GM18519 (cell line): ENCODE results near the gene MTMR10.

ENCODE experiments used
- ATAC-seq: cut with Tn5 transposase; IDR thresholded peaks from one replicate; pipeline ENCODE4 v1.9.1; 2021; ENCODE audit warnings: mild to moderate bottlenecking, moderate library complexity; ENCODE audit not compliant: unreplicated experiment, low FRiP score

MTMR10 gene, protein sequence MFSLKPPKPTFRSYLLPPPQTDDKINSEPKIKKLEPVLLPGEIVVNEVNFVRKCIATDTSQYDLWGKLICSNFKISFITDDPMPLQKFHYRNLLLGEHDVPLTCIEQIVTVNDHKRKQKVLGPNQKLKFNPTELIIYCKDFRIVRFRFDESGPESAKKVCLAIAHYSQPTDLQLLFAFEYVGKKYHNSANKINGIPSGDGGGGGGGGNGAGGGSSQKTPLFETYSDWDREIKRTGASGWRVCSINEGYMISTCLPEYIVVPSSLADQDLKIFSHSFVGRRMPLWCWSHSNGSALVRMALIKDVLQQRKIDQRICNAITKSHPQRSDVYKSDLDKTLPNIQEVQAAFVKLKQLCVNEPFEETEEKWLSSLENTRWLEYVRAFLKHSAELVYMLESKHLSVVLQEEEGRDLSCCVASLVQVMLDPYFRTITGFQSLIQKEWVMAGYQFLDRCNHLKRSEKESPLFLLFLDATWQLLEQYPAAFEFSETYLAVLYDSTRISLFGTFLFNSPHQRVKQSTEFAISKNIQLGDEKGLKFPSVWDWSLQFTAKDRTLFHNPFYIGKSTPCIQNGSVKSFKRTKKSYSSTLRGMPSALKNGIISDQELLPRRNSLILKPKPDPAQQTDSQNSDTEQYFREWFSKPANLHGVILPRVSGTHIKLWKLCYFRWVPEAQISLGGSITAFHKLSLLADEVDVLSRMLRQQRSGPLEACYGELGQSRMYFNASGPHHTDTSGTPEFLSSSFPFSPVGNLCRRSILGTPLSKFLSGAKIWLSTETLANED

DNA sequence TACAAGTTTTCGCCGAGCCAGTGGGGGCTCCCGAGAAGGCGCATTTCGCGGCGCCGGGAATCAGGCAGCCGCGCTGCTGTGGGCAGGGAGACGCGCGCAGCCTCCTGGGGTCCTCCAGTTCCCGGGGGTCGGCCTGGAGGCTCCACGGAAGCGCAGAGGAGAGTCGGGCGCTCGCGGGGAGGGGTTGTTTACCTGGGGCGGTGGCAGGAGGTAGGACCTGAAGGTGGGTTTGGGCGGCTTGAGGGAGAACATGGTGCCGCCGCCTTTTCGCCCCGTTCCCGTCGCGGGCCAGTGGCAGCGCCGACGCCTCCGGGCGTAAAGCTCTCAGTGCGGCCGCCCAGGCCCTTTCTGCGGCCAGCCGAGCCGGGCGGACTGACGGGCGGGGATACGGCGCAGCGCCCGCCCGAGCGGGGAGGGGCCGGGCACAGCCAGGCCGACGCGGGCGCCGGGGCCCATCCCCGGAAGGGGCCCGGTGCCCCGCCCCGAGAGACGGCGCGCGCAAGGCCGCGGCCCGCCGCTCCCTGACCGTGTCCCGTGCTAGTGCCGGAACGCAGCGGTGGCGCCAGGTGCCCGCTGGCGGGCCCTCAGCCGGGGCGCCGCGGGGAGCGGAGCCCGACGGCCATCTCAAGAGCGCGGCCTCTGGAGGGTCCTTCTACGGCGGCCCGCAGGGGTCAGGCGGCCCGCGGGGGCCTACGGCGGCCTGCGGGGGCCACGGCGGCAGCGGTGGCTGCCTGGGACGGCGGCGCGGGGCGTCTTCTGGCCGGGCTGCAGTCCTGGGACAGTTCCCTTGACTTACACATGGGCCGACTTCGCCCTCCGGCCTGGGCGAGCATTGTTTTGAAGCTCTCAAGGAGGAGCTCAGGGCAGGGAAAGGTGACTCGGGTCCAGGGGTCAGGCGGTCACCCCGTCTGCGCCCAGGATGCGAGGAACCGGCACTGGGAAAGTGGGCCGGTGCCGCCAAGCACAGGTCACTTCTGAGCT lies at the start of gene MTMR10:
Gene MTMR10 (minus strand): TSS at position 374 of the 981 bp plus-strand sequence. CDS start 122 bp downstream, at position 252.
- ATAC-seq = peak; percentile 77

DNA sequence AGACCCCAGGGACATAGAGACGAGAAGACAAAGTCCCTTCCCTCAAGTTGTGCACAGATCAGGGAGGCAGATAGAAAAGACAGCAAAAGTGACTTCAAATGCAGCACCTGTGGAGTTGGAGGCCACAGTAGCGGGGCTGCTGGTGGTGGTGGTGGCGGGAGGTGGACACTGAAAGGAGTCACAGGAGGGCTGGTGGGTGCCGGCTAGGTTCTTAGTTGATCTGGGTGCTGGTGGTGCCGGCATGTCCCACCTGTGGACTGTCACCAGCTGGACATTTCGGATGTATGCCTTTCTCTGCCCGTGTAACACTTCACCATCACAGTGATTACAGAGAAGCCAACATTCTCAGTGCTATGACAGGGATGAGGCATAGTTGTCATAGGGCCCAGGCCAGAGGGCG lies 49.2 kb upstream of the MTMR10 start:
- no peak for ATAC-seq

DNA sequence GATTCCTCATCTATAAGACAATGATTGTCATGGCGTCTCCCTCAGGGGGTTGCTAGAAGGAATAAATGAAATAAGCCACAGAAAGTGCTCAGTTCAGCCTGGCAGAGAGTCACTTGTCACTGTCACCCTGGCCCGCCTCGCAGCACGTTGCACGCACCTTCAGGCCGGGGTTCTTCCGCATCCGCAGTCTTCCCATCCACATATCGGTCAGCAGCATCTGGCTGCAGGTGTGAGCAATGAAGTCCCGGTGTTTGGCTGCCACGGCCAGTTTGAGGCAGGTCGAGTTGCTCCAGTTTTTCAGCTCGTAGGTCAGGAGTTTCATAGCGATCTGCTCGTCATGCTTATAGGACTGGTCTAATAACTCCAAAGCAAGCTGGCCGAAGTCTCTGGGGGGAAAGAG lies 48.5 kb upstream of the MTMR10 start:
- no peak for ATAC-seq

- no peak for ATAC-seq
Observed at GRCh38 chr15:31037731-31038477, 46.5 kb upstream of the MTMR10 start.

GRCh38 chr15:31036783-31037182 lies 45.4 kb upstream of the MTMR10 start:
- no peak for ATAC-seq

DNA sequence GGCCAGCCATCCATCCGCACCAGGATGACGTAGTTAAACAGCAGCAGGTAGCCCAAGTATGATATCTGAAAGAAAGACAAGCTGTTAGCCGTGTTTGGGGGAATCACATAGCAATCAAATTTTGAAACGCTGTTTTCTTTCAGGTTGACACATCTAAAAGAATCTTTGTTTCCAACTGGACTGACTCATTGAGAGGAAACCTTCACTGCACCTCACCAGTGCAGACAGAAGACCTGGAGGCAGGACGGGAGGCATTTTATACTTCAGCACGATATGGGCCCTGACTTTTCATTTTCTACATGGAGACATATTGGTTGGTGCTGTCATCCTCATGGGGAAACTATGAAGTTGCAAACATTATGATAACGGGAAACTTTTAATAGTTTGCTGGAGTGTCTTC lies 44.2 kb upstream of the MTMR10 start:
- ATAC-seq = no peak

DNA sequence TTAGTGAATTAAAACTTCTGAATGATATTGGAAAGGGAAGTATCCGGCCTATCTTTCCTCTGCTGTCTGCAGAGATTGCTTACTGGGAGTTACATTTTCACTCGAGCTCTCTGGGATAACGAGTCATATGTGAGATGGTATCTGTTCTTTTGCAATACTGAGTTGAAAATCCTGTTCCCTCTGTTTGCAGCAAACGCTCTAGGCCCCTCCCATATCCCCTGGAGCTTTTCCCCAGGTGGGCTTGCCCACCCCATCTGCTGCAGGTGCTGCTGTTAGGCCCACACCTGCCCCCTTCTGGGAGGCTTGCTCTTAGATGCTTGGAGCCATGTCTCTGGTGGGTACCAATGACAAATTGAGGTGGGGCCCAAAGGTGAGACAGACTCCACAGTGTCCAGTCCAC lies 42.7 kb upstream of the MTMR10 start:
- ATAC-seq = no peak

DNA sequence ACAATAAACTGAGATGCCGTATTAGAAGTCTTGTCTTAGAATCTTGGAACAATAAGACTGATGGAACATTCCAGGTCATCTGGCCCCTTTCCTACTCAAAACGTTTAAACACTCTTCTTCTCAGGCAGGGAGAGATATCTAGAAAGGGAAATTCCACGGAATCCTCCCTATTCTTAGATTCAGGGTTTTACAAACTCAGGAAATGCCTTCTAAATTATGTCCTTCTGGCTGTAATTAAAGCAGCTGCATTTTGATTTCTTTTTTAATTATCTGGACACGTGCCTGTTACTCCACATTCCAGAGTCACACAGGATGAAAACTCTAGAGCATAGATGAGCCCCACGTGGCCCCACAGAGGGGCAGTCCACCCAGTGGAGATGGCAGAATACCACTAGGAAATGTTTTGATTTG lies 41.5 kb upstream of the MTMR10 start:
- no peak for ATAC-seq

DNA sequence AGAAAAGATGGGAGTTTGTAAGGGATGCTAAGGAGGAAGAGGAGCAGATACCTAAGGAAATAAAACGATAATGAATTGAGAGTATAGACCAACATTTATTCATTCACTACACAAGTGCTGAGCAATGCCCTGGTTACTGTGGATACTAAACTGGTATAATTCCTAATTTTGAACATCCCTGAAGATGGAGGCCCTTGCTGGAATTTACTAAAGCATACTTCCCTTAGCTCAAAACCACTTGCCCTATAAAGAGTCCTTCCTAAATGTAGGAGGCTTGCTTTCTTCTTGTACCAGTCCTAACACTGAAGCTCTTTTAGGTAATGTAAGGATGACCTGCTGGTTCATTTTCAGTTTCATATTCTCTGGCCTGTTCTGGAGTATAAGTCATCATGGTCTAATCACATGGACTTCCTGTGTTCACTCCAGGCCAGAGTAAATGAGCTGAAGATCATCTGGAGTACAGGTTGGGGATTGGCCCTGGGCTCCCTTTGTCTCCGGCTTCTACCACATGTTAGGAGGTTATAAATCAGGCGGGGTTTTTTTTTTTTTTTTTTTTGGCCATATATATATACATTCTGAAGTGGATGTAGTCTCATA lies 40.1 kb upstream of the MTMR10 start:
- ATAC-seq = peak; percentile 51

DNA sequence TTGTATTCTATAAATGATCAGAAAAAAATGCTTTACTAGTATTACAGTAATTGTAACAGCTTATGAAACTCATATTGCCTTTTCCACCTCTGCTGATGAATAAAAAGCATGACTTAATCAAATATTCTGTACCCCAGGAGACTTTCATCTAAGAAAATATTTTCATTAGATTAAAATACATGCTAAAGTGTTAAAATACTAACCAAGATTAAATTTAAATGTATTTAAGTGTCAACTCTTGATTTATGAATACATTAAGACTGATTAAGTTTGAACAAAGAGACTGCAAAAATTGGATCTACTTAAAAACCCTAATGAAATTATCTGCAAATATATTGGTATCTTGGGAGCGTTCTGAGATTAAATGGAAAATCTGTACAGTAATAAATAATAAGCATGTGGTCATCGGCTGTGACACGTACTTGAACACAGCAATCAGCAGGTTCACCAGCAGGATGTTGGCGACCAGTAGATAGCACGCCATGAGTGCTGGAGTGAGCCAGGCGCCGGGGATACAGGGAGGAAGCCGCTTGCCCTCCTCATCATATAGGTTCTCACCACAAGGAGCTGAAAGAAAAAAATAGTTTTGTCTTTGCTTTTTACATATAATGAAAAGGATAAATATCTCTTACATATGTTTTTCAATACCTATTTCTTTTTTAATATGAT lies 36.6 kb upstream of the MTMR10 start:
- ATAC-seq = no peak

GRCh38 chr15:31025996-31026395 lies 34.6 kb upstream of the MTMR10 start:
- no peak for ATAC-seq

GRCh38 chr15:31024979-31025378 lies 33.6 kb upstream of the MTMR10 start:
- no peak for ATAC-seq

- no peak for ATAC-seq
Observed at GRCh38 chr15:31024330-31024729, 32.9 kb upstream of the MTMR10 start.

DNA sequence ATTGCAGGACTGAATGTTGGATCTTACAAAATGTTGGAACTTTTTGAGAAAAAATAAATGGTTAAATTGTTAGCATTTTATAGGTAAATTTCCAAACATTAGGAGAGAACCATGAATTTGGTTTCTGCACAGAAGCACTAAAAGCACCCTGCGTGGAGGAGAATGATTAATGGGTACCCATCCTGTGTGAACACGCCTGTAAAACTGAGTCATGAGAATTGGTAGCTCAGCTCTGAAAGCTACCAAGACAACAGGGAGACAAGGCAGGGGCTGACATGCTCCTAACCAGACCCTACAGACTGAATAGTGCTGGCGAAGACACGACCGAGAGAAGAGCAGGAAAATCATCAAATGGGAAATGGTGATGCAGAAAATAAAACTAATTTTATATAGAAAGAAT lies 32.4 kb upstream of the MTMR10 start:
- no peak for ATAC-seq

- no peak for ATAC-seq
Observed at GRCh38 chr15:31021067-31021665, 29.7 kb upstream of the MTMR10 start.

DNA sequence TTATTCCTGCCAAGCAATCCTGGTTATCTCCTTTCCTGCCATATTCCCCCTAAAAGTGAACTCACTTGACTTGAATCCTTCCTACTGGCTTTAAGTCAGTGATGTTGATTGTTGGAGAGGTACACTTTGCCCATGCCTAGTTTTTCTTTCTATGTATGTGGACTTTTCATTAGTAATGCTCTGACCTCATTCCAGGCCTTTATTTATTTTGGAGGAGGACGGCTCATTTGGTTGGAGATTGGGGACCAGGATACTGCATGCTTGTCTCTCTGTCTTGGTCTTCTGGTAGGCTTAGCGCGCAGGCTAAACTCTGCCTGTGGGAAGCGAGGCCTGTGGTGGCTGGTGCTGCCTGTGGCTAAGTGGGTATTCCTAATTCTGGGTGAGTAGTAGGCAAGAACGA lies 29.1 kb upstream of the MTMR10 start:
- ATAC-seq = no peak

- no peak for ATAC-seq
Observed at GRCh38 chr15:31019986-31020385, 28.6 kb upstream of the MTMR10 start.

DNA sequence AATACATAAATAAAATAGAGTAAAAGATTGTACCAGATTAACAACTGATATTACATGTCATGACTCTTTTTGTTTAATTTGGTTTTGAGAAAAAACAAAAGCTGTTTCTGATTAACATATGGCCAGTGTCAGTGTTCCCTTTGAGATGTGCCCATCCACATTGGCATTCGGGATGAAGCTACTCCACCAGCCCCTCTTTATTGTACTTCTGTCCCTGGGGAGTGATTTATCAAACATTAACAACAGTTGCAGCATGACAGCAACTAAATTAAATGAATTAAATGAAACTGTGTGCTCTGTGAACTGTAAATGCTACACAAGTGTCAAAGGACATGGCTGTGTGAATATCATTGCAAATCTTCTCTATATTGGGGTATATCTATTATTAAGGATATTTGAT lies 25.9 kb upstream of the MTMR10 start:
- ATAC-seq = no peak
